K562 (cell line): ENCODE data around the gene EGR1. TPM values are rescaled to one million over a fixed set of nuclear protein-coding genes. Genes with fewer than 3 reads are reported as not detected.

Experiments
- ATAC-seq: fragments of 200-7000 bp; cut with Tn5 transposase; 3 replicates; pipeline ENCODE4 v1.9.1; 2020; ENCODE audit warnings: moderate library complexity
- BruUV-seq: library from RNA; stranded (reverse); fragments of 400-500 nt; replicated peaks from 2 replicates; lab custom pipeline; 2021; lab: Mats Ljungman, UMichigan
- CTCF ChIA-PET: fragments of 300-600 bp; formaldehyde crosslinking; extraction: SDS; loops from one replicate; lab custom pipeline; 2021; ENCODE audit warnings: low intra/inter-chr PET ratio; lab: Yijun Ruan, JAX
- POLR2A ChIA-PET: fragments of 300-600, 350-650 bp; sonication (Branson Sonifier 250); formaldehyde crosslinking; extraction: SDS; loops from one replicate; lab custom pipeline; 2021; ENCODE audit warnings: antibody characterized with exemption, inconsistent platforms; lab: Yijun Ruan, JAX
- DNase-seq, 4 experiments: peaks; one replicate each; pipeline versions ENCODE4 v3.0.0 to v3.0.0-alpha.2; 2011 to 2018; ENCODE audit warnings: low spot score in 3 of 4, mixed read lengths in 3 of 4; ENCODE audit errors: extremely low read depth in 1 of 4
- FAIRE-seq: peaks from 2 replicates; lab custom pipeline; 2011; peaks lifted over from hg19 to GRCh38; lab: Jason Lieb, UNC
- H2AFZ ChIP-seq: 2 replicates; pipeline ENCODE4 v1.6.0; 2011; ENCODE audit warnings: low read depth, low read length, control low read depth, inconsistent platforms
- H3K27ac ChIP-seq: fragments of 200-600 bp; 3 replicates; pipeline ENCODE4 v1.8.0; 2011; ENCODE audit warnings: low read depth, mild to moderate bottlenecking, control low read depth, inconsistent platforms, low read length, moderate library complexity, mixed read lengths; ENCODE audit errors: extremely low read depth
- H3K27me3 ChIP-seq, 2 experiments: fragments of 300-600 bp in 1 of 2; 2 replicates in 1 of 2; 3 replicates in 1 of 2; pipeline versions ENCODE4 v1.6.0 to v1.8.0; 2011; ENCODE audit warnings: inconsistent platforms in 2 of 2, low read length in 2 of 2, mild to moderate bottlenecking in 1 of 2, mixed read lengths in 1 of 2, moderate library complexity in 1 of 2; ENCODE audit not compliant: control insufficient read depth in 2 of 2, insufficient read depth in 2 of 2
- H3K36me3 ChIP-seq: fragments of 300-600 bp; 3 replicates; pipeline ENCODE4 v1.8.0; 2011; ENCODE audit warnings: mild to moderate bottlenecking, low read length, inconsistent platforms; ENCODE audit not compliant: control insufficient read depth, insufficient read depth
- H3K4me1 ChIP-seq, 2 experiments: fragments of 200-600 bp in 1 of 2; replicated peaks in 1 of 2; 2 replicates in 1 of 2; 3 replicates in 1 of 2; pipeline versions ENCODE4 v1.5.1 to v1.8.0; 2011; ENCODE audit warnings: inconsistent platforms in 2 of 2, low read length in 2 of 2, mild to moderate bottlenecking in 1 of 2, mixed read lengths in 1 of 2, moderate library complexity in 1 of 2; ENCODE audit not compliant: control insufficient read depth in 2 of 2, insufficient read depth in 2 of 2
- H3K4me2 ChIP-seq: 2 replicates; pipeline ENCODE4 v1.6.1; 2011; ENCODE audit warnings: low read length, control low read depth, inconsistent platforms, mixed read lengths; ENCODE audit not compliant: insufficient read depth
- H3K4me3 ChIP-seq: fragments of 200-600 bp; sonication (generic), shearing (Covaris generic); 2 replicates; pipeline ENCODE4 v1.5.1; 2016; ENCODE audit warnings: control low read depth, inconsistent platforms
- H3K79me2 ChIP-seq: fragments of 200-600 bp; 3 replicates; pipeline ENCODE4 v1.8.0; 2011; ENCODE audit warnings: low read length, inconsistent platforms; ENCODE audit not compliant: control insufficient read depth, insufficient read depth
- H3K9ac ChIP-seq, 2 experiments: 2 replicates each; pipeline versions ENCODE4 v1.6.0 to v1.6.1; 2011; ENCODE audit warnings: low read depth in 2 of 2, low read length in 2 of 2, control low read depth in 1 of 2, inconsistent platforms in 1 of 2, mild to moderate bottlenecking in 1 of 2, mixed read lengths in 1 of 2; ENCODE audit not compliant: insufficient read depth in 1 of 2
- H3K9me1 ChIP-seq: one replicate; pipeline ENCODE4 v1.6.0; 2011; ENCODE audit warnings: inconsistent platforms, mild to moderate bottlenecking, low read length, moderate library complexity; ENCODE audit not compliant: control insufficient read depth, insufficient read depth
- H3K9me3 ChIP-seq: replicated peaks from 2 replicates; pipeline ENCODE4 v1.5.1; 2011; ENCODE audit warnings: low read depth, low read length, inconsistent platforms; ENCODE audit not compliant: control insufficient read depth, insufficient read depth
- H4K20me1 ChIP-seq: replicated peaks from 2 replicates; pipeline ENCODE4 v1.6.1; 2011; ENCODE audit warnings: low read length, inconsistent platforms, mixed read lengths; ENCODE audit not compliant: control insufficient read depth, insufficient read depth
- EP300 ChIP-seq: IDR thresholded peaks from 2 replicates; pipeline ENCODE4 v1.6.1; 2012; ENCODE audit warnings: low read length, improper control_type of control experiment
- FOXJ2 ChIP-seq: fragments of 200-800 bp; sonication (Bioruptor generic); IDR thresholded peaks from 2 replicates; pipeline ENCODE4 v1.6.1; 2016; ENCODE audit warnings: missing genetic modification characterization, missing compliant biosample characterization
- GTF2E2 ChIP-seq: fragments of 200-800 bp; sonication (Bioruptor generic); IDR thresholded peaks from 2 replicates; pipeline ENCODE4 v1.6.1; 2016; ENCODE audit warnings: missing genetic modification characterization, missing compliant biosample characterization
- TCFL5 ChIP-seq: fragments of 250-450 bp; sonication (Bioruptor Pico); conservative IDR thresholded peaks from 2 replicates; pipeline ENCODE4 v1.6.1; 2021; ENCODE audit warnings: mild to moderate bottlenecking, moderate library complexity, matching md5 sums
- ZNF311 ChIP-seq: fragments of 250-450 bp; sonication (Bioruptor Pico); IDR thresholded peaks from 2 replicates; pipeline ENCODE4 v1.4.0; 2020; ENCODE audit warnings: mild to moderate bottlenecking, moderate library complexity
- WGBS: fragments of 100-300 bp; shearing (Covaris generic); methylation state at CpG from one replicate; pipeline ENCODE4 v1.1.6; 2016; ENCODE audit warnings: low coverage, mixed read lengths; ENCODE audit not compliant: insufficient coverage; ENCODE audit errors: missing lambda C conversion rate; 5-methylcytosine and 5-hydroxymethylcytosine counted together
- in situ Hi-C: fragments of 300-500 bp; cut with MboI; formaldehyde crosslinking; loops from 4 replicates; pipeline ENCODE4 v1.15.0; 2018; ENCODE audit warnings: inconsistent platforms, mixed read lengths
- intact Hi-C: fragments of 100-400 bp; cut with micrococcal nuclease; formaldehyde crosslinking; loops from 2 replicates; pipeline ENCODE4 v1.14.2; 2022
- polyA plus RNA-seq, 8 experiments: library from polyadenylated mRNA; depleted of rRNA in 4 of 8; stranded (reverse) in 5 of 8; unstranded in 3 of 8; fragments of >200 nt; fragmentation: Nextera tagmentation in 2 of 8; fragmentation: Illumina TruSeq in 1 of 8; extraction: Ambion mirVana in 2 of 8; extraction: Trizol in 1 of 8; gene quantifications; 2 replicates each; pipeline versions ENCODE4 v1.2.1 to v1.2.3, GENCODE V29; 2011 to 2014; ENCODE audit warnings: inconsistent platforms in 1 of 8, missing spikeins in 1 of 8
- total RNA-seq, 7 experiments: library from RNA; depleted of rRNA in 6 of 7; stranded (reverse); fragments of >200 nt in 6 of 7; fragmentation: Illumina TruSeq in 2 of 7; extraction: Trizol in 2 of 7; gene quantifications; 2 replicates each; pipeline versions ENCODE4 v1.2.1 to v1.2.3, GENCODE V29; 2011 to 2021; ENCODE audit warnings: low replicate concordance in 1 of 7
- TF ChIP-seq, protein P1 (sequence below): fragments of 450-650 bp; IDR thresholded peaks from 2 replicates; pipeline ENCODE4 v1.6.1; 2016; ENCODE audit warnings: low read depth

The EGR1 gene
- total and polyA plus RNA-seq, 9 of the 15 experiments (the other 6 are each of a cell fraction or from before 2014, with no cell fraction given), result 1.3 to 132 (median 21.5) TPM

- in situ Hi-C loops, result no loop called here
- BruUV-seq, result no TSS peak
- H3K9me1 ChIP-seq, result no peaks in the 10 kb centered on the region
- H3K27ac ChIP-seq, result peak overlapping the region; percentile 67
- H3K36me3 ChIP-seq, result no peaks in the 10 kb centered on the region
- no peak for FAIRE-seq
- ATAC-seq, result peak; percentile 20
- H3K4me3 ChIP-seq, result no peak overlapping the region
- H3K9me3 ChIP-seq, result no peaks in the 10 kb centered on the region
- no peaks in the 10 kb centered on the region for H3K27me3 ChIP-seq
- H2AFZ ChIP-seq, result peak overlapping the region; percentile 91
- H3K79me2 ChIP-seq, result no peaks in the 10 kb centered on the region
- H3K4me1 ChIP-seq, result peaks cover 20 to 25% of the 10 kb centered on the region in 2 experiments
- WGBS, result 29% methylated on average over 7 of the region's 7 CpGs
- intact Hi-C loops, result no loop called here
- no peaks in the 10 kb centered on the region for H4K20me1 ChIP-seq
- peak overlapping the region in 1 of 2 experiments; percentile 50; a peak in 2 of 4 replicates for H3K9ac ChIP-seq
- ChIA-PET POLR2A (interaction anchor here (2.5 kb wide), 1 partner anchor 10 kb away, joined by 7 read pairs; no protein-coding TSS in a partner anchor), CTCF (no interaction called here)
- H3K4me2 ChIP-seq, result peak overlapping the region; percentile 73; the same call in 1 of the 2 replicates
- no peak for DNase-seq
- TF ChIP-seq, protein P1, sequence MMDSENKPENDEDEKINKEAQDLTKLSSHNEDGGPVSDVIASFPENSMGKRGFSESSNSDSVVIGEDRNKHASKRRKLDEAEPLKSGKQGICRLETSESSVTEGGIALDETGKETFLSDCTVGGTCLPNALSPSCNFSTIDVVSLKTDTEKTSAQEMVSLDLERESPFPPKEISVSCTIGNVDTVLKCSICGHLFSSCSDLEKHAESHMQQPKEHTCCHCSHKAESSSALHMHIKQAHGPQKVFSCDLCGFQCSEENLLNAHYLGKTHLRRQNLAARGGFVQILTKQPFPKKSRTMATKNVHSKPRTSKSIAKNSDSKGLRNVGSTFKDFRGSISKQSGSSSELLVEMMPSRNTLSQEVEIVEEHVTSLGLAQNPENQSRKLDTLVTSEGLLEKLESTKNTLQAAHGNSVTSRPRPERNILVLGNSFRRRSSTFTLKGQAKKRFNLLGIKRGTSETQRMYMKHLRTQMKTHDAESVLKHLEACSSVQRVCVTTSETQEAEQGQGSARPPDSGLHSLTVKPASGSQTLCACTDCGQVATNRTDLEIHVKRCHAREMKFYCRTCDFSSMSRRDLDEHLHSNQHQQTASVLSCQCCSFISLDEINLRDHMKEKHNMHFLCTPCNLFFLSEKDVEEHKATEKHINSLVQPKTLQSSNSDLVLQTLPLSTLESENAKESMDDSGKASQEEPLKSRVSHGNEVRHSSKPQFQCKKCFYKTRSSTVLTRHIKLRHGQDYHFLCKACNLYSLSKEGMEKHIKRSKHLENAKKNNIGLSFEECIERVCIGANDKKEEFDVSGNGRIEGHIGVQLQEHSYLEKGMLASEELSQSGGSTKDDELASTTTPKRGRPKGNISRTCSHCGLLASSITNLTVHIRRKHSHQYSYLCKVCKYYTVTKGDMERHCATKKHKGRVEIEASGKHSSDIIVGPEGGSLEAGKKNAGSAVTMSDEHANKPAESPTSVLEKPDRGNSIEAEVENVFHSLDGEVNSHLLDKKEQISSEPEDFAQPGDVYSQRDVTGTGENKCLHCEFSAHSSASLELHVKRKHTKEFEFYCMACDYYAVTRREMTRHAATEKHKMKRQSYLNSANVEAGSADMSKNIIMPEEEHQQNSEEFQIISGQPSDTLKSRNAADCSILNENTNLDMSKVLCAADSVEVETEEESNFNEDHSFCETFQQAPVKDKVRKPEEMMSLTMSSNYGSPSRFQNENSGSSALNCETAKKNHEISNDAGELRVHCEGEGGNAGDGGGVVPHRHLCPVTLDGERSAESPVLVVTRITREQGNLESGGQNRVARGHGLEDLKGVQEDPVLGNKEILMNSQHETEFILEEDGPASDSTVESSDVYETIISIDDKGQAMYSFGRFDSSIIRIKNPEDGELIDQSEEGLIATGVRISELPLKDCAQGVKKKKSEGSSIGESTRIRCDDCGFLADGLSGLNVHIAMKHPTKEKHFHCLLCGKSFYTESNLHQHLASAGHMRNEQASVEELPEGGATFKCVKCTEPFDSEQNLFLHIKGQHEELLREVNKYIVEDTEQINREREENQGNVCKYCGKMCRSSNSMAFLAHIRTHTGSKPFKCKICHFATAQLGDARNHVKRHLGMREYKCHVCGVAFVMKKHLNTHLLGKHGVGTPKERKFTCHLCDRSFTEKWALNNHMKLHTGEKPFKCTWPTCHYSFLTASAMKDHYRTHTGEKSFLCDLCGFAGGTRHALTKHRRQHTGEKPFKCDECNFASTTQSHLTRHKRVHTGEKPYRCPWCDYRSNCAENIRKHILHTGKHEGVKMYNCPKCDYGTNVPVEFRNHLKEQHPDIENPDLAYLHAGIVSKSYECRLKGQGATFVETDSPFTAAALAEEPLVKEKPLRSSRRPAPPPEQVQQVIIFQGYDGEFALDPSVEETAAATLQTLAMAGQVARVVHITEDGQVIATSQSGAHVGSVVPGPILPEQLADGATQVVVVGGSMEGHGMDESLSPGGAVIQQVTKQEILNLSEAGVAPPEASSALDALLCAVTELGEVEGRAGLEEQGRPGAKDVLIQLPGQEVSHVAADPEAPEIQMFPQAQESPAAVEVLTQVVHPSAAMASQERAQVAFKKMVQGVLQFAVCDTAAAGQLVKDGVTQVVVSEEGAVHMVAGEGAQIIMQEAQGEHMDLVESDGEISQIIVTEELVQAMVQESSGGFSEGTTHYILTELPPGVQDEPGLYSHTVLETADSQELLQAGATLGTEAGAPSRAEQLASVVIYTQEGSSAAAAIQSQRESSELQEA, result no peak
- TF ChIP-seq ZNF311 (no peak), EP300 (no peak), TCFL5 (CRISPR knock-in tag) (no peak), FOXJ2 (tag) (0 out of 2 replicates have a peak, but pooled peaks have one; percentile 46), GTF2E2 (tag) (0 out of 2 replicates have a peak, but pooled peaks have one; percentile 29)
Observed at GRCh38 chr5:138476918-138477317, 11.6 kb downstream of the EGR1 start.
